Neuronal stem cell (in vitro differentiated cells): Measurements from ENCODE around the gene GPATCH8.

Source experiments
- DNase-seq: peaks from one replicate; pipeline ENCODE4 v3.0.0-alpha.2; 2013; ENCODE audit warnings: low spot score
- H2AFZ ChIP-seq: one replicate; pipeline ENCODE4 v1.6.1; 2013; ENCODE audit warnings: mild to moderate bottlenecking, low read length, inconsistent platforms
- H2AK5ac ChIP-seq: 2 replicates; pipeline ENCODE4 v1.6.1; 2013; ENCODE audit warnings: low read depth, mild to moderate bottlenecking, inconsistent platforms, low read length, moderate library complexity, mixed read lengths
- H2BK120ac ChIP-seq: 2 replicates; pipeline ENCODE4 v1.6.1; 2013; ENCODE audit warnings: low read depth, mild to moderate bottlenecking, inconsistent platforms, low read length, moderate library complexity, mixed read lengths
- H2BK12ac ChIP-seq: one replicate; pipeline ENCODE4 v1.6.1; 2013; ENCODE audit warnings: low read length, inconsistent platforms
- H2BK15ac ChIP-seq: 2 replicates; pipeline ENCODE4 v1.6.1; 2013; ENCODE audit warnings: mild to moderate bottlenecking, low read length, inconsistent platforms, mixed read lengths
- H2BK5ac ChIP-seq: one replicate; pipeline ENCODE4 v1.6.1; 2013; ENCODE audit warnings: inconsistent platforms, mild to moderate bottlenecking, low read length, moderate library complexity
- H3K14ac ChIP-seq: one replicate; pipeline ENCODE4 v1.6.1; 2013; ENCODE audit warnings: low read length, inconsistent platforms
- H3K18ac ChIP-seq: 2 replicates; pipeline ENCODE4 v1.6.1; 2013; ENCODE audit warnings: low read length, inconsistent platforms
- H3K23ac ChIP-seq: 2 replicates; pipeline ENCODE4 v1.6.1; 2013; ENCODE audit warnings: low read depth, mild to moderate bottlenecking, mixed read lengths, low read length, inconsistent platforms; ENCODE audit not compliant: poor library complexity
- H3K27ac ChIP-seq: replicated peaks from 3 replicates; pipeline ENCODE4 v1.5.1; 2013; ENCODE audit warnings: low read length, inconsistent platforms
- H3K27me3 ChIP-seq, 3 experiments: 2 replicates each; pipeline ENCODE4 v1.6.1; 2013; ENCODE audit warnings: low read length in 3 of 3, mild to moderate bottlenecking in 2 of 3, inconsistent platforms in 1 of 3, low read depth in 1 of 3, mixed read lengths in 1 of 3, moderate library complexity in 1 of 3; ENCODE audit not compliant: control insufficient read depth in 3 of 3, insufficient read depth in 3 of 3
- H3K36me3 ChIP-seq, 2 donors: replicated peaks in 1 of 2; 2 replicates each; pipeline ENCODE4 v1.6.1; 2013; ENCODE audit warnings: low read length in 2 of 2; ENCODE audit not compliant: control insufficient read depth in 2 of 2, insufficient read depth in 2 of 2
- H3K4ac ChIP-seq: 2 replicates; pipeline ENCODE4 v1.6.1; 2013; ENCODE audit warnings: inconsistent platforms, mild to moderate bottlenecking, low read length, moderate library complexity
- H3K4me1 ChIP-seq, 2 donors: 1 replicate in 1 of 2; 2 replicates in 1 of 2; pipeline ENCODE4 v1.6.1; 2013; ENCODE audit warnings: low read length in 2 of 2, low read depth in 1 of 2; ENCODE audit not compliant: control insufficient read depth in 2 of 2, insufficient read depth in 1 of 2
- H3K4me2 ChIP-seq: one replicate; pipeline ENCODE4 v1.6.1; 2013; ENCODE audit warnings: mild to moderate bottlenecking, low read length, inconsistent platforms; ENCODE audit not compliant: insufficient read depth, poor library complexity, severe bottlenecking
- H3K4me3 ChIP-seq, 2 donors: 2 replicates each; pipeline ENCODE4 v1.5.1; 2013; ENCODE audit warnings: low read length in 2 of 2, mild to moderate bottlenecking in 2 of 2, inconsistent platforms in 1 of 2, moderate library complexity in 1 of 2
- H3K79me1 ChIP-seq: one replicate; pipeline ENCODE4 v1.6.1; 2013; ENCODE audit warnings: low read depth, mild to moderate bottlenecking, inconsistent platforms, low read length, moderate library complexity
- H3K9ac ChIP-seq: one replicate; pipeline ENCODE4 v1.6.1; 2013; ENCODE audit warnings: mild to moderate bottlenecking, low read depth, low read length, inconsistent platforms; ENCODE audit not compliant: poor library complexity
- H3K9me3 ChIP-seq, 2 donors: replicated peaks in 1 of 2; 2 replicates each; pipeline versions ENCODE3 to v1.6.1; 2013; ENCODE audit warnings: low read length in 2 of 2, mild to moderate bottlenecking in 2 of 2, inconsistent platforms in 1 of 2, low read depth in 1 of 2, mixed read lengths in 1 of 2, moderate library complexity in 1 of 2; ENCODE audit not compliant: control insufficient read depth in 2 of 2, insufficient read depth in 1 of 2
- H4K8ac ChIP-seq: one replicate; pipeline ENCODE4 v1.6.1; 2013; ENCODE audit warnings: low read depth, mild to moderate bottlenecking, inconsistent platforms, low read length, moderate library complexity
- H4K91ac ChIP-seq: one replicate; pipeline ENCODE4 v1.6.1; 2013; ENCODE audit warnings: low read length, low read depth, mild to moderate bottlenecking, inconsistent platforms; ENCODE audit not compliant: poor library complexity
- WGBS, 2 donors: extraction: QIAGEN DNeasy Blood & Tissue Kit; methylation state at CpG; one replicate each; pipeline ENCODE4 v1.1.7; 2013; ENCODE audit warnings: missing lambda C conversion rate in 2 of 2, mixed read lengths in 1 of 2; ENCODE audit not compliant: insufficient read length in 2 of 2, insufficient replicate concordance in 1 of 2; ENCODE audit errors: extremely low coverage in 2 of 2; 5-methylcytosine and 5-hydroxymethylcytosine counted together

Gene GPATCH8

GRCh38 chr17:44361292-44362260 is 141.6 kb downstream of the GPATCH8 start:
- peaks cover 0 to 19% (median 0%) of the 10 kb centered on the region in 3 experiments for H3K27me3 ChIP-seq
- peak overlapping the region; percentile 85 for H2AK5ac ChIP-seq
- H3K36me3 ChIP-seq = peaks cover 2 to 30% of the 10 kb centered on the region in 2 donors
- no peak for DNase-seq
- H3K14ac ChIP-seq = peak overlapping the region; percentile 33
- peak overlapping the region; percentile 87 for H3K18ac ChIP-seq
- H2BK15ac ChIP-seq = peak overlapping the region; percentile 42
- no peak overlapping the region for H2AFZ ChIP-seq
- H3K9me3 ChIP-seq = no peaks in the 10 kb centered on the region
- H3K4me1 ChIP-seq = peaks cover 23% of the 10 kb centered on the region in 2 donors
- peak overlapping the region; percentile 66 for H3K27ac ChIP-seq
- peak overlapping the region; percentile 81 for H3K4me2 ChIP-seq
- H4K91ac ChIP-seq = no peak overlapping the region
- H3K79me1 ChIP-seq = peaks cover 21% of the 10 kb centered on the region
- peak overlapping the region; percentile 75 for H3K23ac ChIP-seq
- no peak overlapping the region for H3K4ac ChIP-seq
- H2BK5ac ChIP-seq = peak overlapping the region; percentile 98
- H2BK120ac ChIP-seq = peak overlapping the region; percentile 82
- H3K9ac ChIP-seq = peak overlapping the region; percentile 85
- H4K8ac ChIP-seq = no peak overlapping the region
- peak overlapping the region; percentile 60 to 84 for H3K4me3 ChIP-seq
- no CpG with 5 or more reads among the region's 11 CpGs for WGBS, 2 donors
- no peak overlapping the region for H2BK12ac ChIP-seq

- WGBS, 2 donors = no CpG with 5 or more reads among the region's 5 CpGs
These were observed 142.4 kb downstream of the GPATCH8 start for GRCh38 chr17:44360826-44361225.

GRCh38 chr17:44360144-44360533 is 143.1 kb downstream of the GPATCH8 start:
- no CpG with 5 or more reads among the region's 6 CpGs for WGBS, 2 donors

More at GRCh38 chr17:44360826-44361225, 142.4 kb downstream of the GPATCH8 start:
- Histone ChIP-seq H2AK5ac (peak overlapping the region; percentile 85), H3K9ac (peak overlapping the region; percentile 85), H2BK5ac (peak overlapping the region; percentile 84), H3K4ac (no peak overlapping the region), H3K4me2 (peak overlapping the region; percentile 52), H3K27ac (peak overlapping the region; percentile 66), H4K91ac (no peak overlapping the region), H3K27me3 (peaks cover 0 to 13% (median 0%) of the 10 kb centered on the region in 3 experiments), H3K14ac (peak overlapping the region; percentile 33), H3K79me1 (peaks cover 21% of the 10 kb centered on the region), H3K23ac (peak overlapping the region; percentile 75), H2AFZ (no peak overlapping the region), H2BK120ac (peak overlapping the region; percentile 82), H2BK12ac (no peak overlapping the region), H3K18ac (peak overlapping the region; percentile 87), H3K9me3 (no peaks in the 10 kb centered on the region), H3K4me1 (peaks cover 23% of the 10 kb centered on the region in 2 donors), H3K36me3 (peaks cover 7 to 38% of the 10 kb centered on the region in 2 donors), H4K8ac (no peak overlapping the region), H3K4me3 (no peak overlapping the region), H2BK15ac (no peak overlapping the region)
- DNase-seq = peak; percentile 52

More at GRCh38 chr17:44360144-44360533, 143.1 kb downstream of the GPATCH8 start:
- Histone ChIP-seq H3K27ac (no peak overlapping the region), H4K91ac (no peak overlapping the region), H3K18ac (no peak overlapping the region), H3K27me3 (peaks cover 0 to 9% (median 0%) of the 10 kb centered on the region in 3 experiments), H2BK12ac (no peak overlapping the region), H3K14ac (no peak overlapping the region), H3K23ac (no peak overlapping the region), H3K9ac (no peak overlapping the region), H3K4me2 (no peak overlapping the region), H3K4ac (no peak overlapping the region), H3K79me1 (peaks cover 21% of the 10 kb centered on the region), H2AK5ac (peak overlapping the region; percentile 6), H3K36me3 (peaks cover 11 to 45% of the 10 kb centered on the region in 2 donors), H3K4me3 (no peak overlapping the region), H2AFZ (no peak overlapping the region), H2BK120ac (no peak overlapping the region), H3K9me3 (no peaks in the 10 kb centered on the region), H2BK5ac (no peak overlapping the region), H4K8ac (no peak overlapping the region), H3K4me1 (peaks cover 23% of the 10 kb centered on the region in 2 donors), H2BK15ac (no peak overlapping the region)
- no peak for DNase-seq
